ENCODE measurements around the gene FAM221A. TPM values are rescaled to one million over a fixed set of nuclear protein-coding genes. Genes with fewer than 3 reads are reported as not detected.

FAM221A gene
- total RNA-seq, 3 donors from 2014 or later = 12.2 to 18.1 (median 13.1) TPM

GRCh38 chr7:23655433-23655832 lies 24.6 kb upstream of the FAM221A start:
- Histone ChIP-seq H3K36me3 (no peaks in the 10 kb centered on the region), H3K9me3 (peaks cover 14 to 27% of the 10 kb centered on the region in 2 donors), H3K4me3 (no peak overlapping the region), H3K27ac (no peak overlapping the region), H3K4me1 (no peaks in the 10 kb centered on the region), H3K27me3 (no peaks in the 10 kb centered on the region)
- TF ChIP-seq POLR2AphosphoS5 (IDR thresholded peaks at IDR 0.05) (no peak), CTCF (IDR thresholded peaks at IDR 0.05) (no peak), POLR2A (IDR thresholded peaks at IDR 0.05) (no peak)
- intact Hi-C loops (cut with DNase I; ENCODE audit: low total_unique reads) = no loop called here
- no peak for DNase-seq (ENCODE audit: low spot score in 2 of 2)

DNA sequence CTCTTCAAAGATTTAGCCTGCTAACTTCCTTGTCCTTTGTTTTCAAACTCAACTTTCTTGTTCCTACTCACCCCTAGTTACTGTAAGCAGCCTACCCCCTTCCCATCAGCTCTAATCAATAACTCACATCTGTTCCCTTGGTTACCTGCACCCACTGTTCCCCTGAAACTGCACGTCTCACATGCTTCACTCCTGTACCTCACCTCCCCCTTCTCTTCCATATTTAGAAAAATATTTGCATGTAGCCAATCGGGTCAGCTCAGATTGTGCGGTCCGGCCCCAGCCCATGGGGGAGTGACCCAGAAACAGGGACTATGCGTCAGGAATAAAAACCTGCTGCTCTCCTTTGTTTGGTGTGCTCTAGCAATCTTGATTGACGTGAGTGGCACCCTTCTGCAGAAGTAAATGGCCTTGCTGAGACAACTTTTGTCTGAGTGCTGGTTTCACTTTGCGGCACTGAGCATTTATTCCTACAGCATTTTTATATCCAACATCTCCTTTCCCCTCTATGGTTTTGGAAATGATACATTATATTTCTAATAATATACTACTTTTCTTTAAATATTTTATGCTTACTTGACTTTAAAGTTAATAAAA lies 21.1 kb upstream of the FAM221A start:
- H3K4me3 ChIP-seq = no peak overlapping the region
- H3K4me1 ChIP-seq = no peaks in the 10 kb centered on the region
- no peaks in the 10 kb centered on the region for H3K36me3 ChIP-seq
- no peaks in the 10 kb centered on the region for H3K27me3 ChIP-seq
- TF ChIP-seq POLR2AphosphoS5 (IDR thresholded peaks at IDR 0.05) (no peak), POLR2A (IDR thresholded peaks at IDR 0.05) (no peak), CTCF (IDR thresholded peaks at IDR 0.05) (no peak)
- H3K27ac ChIP-seq = no peak overlapping the region
- DNase-seq (ENCODE audit: low spot score in 2 of 2) = no peak
- intact Hi-C loops (cut with DNase I; ENCODE audit: low total_unique reads) = no loop called here
- peaks cover 10 to 13% of the 10 kb centered on the region in 2 donors for H3K9me3 ChIP-seq

GRCh38 chr7:23661385-23661784 lies 18.6 kb upstream of the FAM221A start:
- H3K36me3 ChIP-seq = no peaks in the 10 kb centered on the region
- no peak for DNase-seq (ENCODE audit: low spot score in 2 of 2)
- no peak overlapping the region for H3K27ac ChIP-seq
- H3K4me1 ChIP-seq = no peaks in the 10 kb centered on the region
- no peaks in the 10 kb centered on the region for H3K9me3 ChIP-seq
- no peak for TF ChIP-seq POLR2AphosphoS5 (IDR thresholded peaks at IDR 0.05)
- no peak for TF ChIP-seq POLR2A (IDR thresholded peaks at IDR 0.05)
- no peak for TF ChIP-seq CTCF (IDR thresholded peaks at IDR 0.05)
- no peak overlapping the region for H3K4me3 ChIP-seq
- H3K27me3 ChIP-seq = no peaks in the 10 kb centered on the region
- intact Hi-C loops (cut with DNase I; ENCODE audit: low total_unique reads) = no loop called here

DNA sequence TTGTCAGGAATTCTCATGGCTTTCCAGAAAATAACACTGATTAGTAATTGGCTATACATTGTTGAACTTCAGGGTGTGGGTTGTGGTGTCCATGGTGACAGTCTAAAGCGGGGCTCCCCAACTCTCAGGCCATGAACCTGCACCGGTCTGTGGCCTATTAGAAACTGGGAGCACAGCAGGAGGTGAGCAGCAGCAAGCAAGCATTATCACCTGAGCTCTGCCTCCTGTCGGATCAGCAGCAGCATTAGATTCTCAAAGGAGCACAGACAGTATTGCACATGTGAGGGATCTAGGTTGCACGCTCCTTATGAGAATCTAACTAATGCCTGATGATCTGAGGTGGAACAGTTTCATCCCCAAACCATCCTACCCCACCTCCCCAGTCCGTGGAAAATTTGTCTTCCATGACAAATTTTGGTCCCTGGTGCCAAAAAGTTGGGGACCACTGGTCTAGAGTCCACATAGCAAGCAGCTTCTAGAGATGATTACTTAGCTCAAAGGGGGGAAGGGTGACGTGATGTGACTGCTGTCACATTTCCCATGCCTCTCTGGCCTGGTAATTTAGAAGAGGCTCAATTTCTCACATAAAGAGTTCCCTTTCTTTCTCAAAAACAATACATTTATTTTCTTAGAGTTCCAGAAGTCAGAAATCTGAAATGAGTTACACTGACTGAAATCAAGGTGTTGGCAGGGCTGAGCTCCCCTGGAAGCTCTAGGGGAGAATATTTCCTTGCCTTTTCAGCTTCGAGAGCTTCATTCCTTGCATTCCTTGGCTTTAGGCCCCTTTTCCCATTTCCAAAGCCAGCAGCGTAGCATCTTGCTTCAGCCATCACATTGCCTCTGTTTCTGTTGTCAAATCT lies 17.6 kb upstream of the FAM221A start:
- no peaks in the 10 kb centered on the region for H3K36me3 ChIP-seq
- no peak overlapping the region for H3K4me3 ChIP-seq
- TF ChIP-seq POLR2A (IDR thresholded peaks at IDR 0.05) (no peak), CTCF (IDR thresholded peaks at IDR 0.05) (no peak), POLR2AphosphoS5 (IDR thresholded peaks at IDR 0.05) (no peak)
- intact Hi-C loops (cut with DNase I; ENCODE audit: low total_unique reads) = no loop called here
- H3K27me3 ChIP-seq = no peaks in the 10 kb centered on the region
- no peaks in the 10 kb centered on the region for H3K4me1 ChIP-seq
- H3K9me3 ChIP-seq = no peaks in the 10 kb centered on the region
- no peak overlapping the region for H3K27ac ChIP-seq
- DNase-seq (ENCODE audit: low spot score in 2 of 2) = no peak

DNA sequence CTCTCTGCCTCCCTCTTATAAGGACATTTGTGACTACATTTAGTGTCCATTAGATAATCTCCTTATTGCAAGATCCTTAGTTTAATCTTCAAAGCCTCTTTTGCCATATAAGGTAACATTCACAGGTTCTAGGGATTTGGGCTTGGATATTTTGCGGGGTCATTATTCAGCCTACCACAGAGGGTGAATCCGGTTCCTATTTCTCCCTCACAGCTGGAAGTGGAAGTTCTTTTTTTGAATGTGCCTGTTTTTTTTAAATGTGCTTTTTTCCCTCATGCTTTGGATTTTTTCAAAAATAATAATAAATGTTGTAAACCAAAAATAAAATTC lies 17.1 kb upstream of the FAM221A start:
- no peak overlapping the region for H3K27ac ChIP-seq
- intact Hi-C loops (cut with DNase I; ENCODE audit: low total_unique reads) = no loop called here
- H3K27me3 ChIP-seq = no peaks in the 10 kb centered on the region
- DNase-seq (ENCODE audit: low spot score in 2 of 2) = no peak
- no peak overlapping the region for H3K4me3 ChIP-seq
- H3K36me3 ChIP-seq = no peaks in the 10 kb centered on the region
- no peaks in the 10 kb centered on the region for H3K4me1 ChIP-seq
- TF ChIP-seq POLR2AphosphoS5 (IDR thresholded peaks at IDR 0.05) = no peak
- no peak for TF ChIP-seq POLR2A (IDR thresholded peaks at IDR 0.05)
- TF ChIP-seq CTCF (IDR thresholded peaks at IDR 0.05) = no peak
- H3K9me3 ChIP-seq = no peaks in the 10 kb centered on the region
